Activated CD4-positive, alpha-beta T cell treated with anti-CD3 and anti-CD28 coated beads, Interleukin-2, amount 50 U/mL, for 1 hour (primary cell): ENCODE results near the gene TBL1X.

ENCODE experiments used
- DNase-seq: peaks from one replicate; pipeline ENCODE4 v3.0.0-alpha.2; 2020

TBL1X gene

DNA sequence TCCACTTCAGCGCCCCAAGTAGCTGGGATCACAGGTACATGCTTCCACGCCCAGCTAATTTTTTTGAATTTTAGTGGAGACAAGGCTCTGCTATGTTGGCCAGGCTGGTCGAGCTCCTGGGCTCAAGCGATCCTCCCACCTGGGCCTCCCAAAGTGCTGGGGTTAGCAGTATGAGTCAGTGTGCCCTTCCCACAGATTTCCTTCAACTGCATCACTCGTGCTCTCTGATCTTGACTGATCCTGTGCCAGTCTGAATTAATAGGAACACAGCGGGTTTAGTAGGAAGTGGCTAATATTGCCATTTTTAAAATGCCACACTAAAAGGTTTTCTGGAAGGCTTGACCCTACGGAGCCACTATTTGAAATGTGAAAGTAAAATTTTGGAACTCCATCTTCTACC is 317.1 kb downstream of the TBL1X start:
- no peak for DNase-seq

- DNase-seq, result no peak
Observed at GRCh38 chrX:9784332-9784731, 319.5 kb downstream of the TBL1X start.

DNA sequence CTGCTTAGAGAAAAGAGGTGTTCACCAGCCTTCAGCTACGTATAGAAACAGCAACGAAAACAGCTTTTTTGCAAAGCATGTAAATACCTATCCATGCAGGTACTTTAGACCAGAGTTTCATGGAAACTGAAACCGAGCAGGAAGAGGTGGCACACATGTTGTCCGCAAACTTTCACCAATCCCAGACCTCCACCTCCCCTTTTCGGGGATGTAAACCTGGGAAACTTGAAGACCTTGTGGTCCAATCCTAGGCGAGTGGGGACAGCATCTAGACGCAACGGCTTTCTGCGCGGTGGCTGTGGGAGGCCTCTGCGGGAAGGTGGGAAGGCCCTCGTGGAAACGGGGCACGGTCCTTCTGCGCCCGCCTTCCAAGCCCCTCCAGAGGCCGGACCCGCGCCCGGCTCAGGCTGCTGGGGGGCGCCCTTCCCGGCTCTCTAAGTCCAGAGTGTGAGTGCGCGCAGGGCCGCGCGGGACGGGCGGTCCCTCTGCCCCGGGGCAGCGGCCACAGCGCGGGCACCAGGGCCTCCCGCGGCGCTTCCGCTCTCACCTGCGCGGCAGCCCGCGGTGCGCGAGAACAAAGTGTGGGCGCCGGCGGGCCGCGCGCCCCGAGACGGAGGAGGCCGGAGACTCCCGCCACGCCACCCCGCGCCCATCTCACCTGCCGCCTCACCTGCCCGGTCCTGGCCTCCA is 320.5 kb downstream of the TBL1X start:
- no peak for DNase-seq

DNA sequence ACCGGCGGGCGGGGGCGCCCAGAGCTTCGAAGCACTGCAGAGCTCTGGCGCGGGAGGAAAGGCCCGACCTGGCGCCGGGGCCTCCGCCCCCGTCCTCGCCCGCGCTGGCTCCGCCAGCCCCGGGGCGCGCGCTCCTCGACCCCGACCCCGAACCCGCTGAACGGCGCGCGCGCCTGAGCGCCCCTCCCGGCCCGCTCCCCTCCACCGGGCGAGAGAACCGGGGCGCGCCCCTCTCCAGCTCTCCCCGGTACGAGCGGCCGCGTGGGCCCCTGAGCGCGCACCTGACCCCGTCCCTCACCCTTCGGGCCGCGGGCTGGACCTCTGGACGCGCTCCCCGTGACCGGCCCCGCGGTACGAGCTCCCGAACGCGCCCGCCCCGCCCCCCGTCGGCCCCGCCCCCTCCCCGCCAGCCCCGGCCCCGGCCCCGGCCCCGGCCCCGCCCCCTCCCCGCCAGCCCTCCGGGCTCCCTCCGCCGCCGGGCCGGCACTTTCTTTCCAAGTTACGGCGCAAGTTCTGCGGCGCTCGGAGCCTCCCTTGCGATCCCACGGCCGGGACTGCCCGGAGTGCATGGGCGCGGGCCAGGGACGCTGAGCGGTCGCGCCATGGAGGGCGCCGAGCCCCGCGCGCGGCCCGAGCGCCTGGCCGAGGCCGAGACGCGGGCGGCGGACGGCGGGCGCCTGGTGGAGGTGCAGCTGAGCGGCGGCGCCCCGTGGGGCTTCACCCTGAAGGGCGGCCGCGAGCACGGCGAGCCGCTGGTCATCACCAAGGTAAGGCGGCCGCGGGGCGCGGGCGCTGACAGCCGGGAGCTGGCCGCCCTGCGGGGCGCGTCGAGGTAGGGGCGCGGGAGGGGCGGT is 321.3 kb downstream of the TBL1X start, which contains the start of gene SHROOM2:
TSS of gene SHROOM2 (plus strand) at position 486 of the 854 bp plus-strand sequence. CDS start at position 603, 117 bp downstream.
- no peak for DNase-seq

DNA sequence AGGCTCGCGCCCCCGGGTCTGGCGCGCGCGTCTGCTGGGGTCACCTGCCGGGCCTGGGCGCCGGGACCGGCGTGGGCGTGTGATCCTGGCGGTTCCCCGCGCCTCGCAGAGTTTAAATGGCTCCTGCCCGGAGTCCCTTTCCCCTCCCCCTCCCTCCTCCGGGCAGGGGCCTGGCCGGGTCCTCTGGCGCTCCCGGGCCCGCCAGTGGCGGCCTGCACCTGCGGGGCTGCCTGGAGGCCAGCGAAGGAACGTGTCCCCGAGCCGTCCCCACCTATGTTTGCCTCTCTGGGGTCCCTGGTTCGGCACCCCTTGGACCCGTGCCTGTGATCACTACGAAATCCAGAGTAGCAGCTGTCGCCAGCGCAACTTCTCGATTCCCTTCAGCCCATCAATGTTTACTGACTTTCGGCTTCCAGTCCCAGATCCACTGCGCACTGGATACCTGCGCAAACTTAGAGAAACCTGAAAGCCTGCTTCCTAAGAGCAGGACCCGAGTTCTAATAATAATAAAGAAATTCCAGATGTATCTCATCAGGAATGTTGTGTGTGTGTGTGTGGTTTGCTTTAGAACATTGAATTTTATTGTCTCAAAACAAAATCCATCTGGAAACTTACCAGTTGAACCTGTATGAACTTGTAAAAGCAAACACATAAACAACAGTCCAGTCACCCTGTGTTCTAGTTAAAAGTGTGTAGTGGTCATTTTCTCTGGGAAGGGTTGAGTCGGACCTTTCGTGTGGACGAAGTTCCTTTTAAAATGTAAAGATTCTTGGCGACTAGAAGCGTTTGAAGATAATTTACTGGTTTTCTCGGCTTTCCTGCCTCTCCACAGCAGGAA is 322.2 kb downstream of the TBL1X start:
- DNase-seq, result no peak

DNA sequence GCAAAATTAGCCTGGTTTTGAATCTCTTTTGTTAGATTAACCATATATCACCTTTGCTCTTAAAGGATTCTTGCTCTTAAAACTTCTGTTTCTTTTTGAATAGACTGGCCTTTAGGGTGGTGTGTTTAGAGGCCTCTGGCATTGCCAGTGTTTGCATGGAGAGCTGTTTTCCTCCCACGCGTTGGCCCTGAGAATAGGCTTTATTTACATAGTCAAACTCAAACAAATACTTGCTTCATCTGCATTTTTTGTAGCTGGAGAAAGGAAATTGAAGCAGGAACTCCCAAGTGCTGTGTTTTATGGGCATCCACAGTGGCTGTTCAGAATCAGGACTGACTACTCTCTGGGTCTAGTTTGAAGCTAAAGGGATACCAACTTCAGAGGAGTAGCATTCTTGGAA is 324.1 kb downstream of the TBL1X start:
- no peak for DNase-seq

GRCh38 chrX:9789555-9789954 is 324.7 kb downstream of the TBL1X start:
- no peak for DNase-seq
